ENCODE data around the gene DYNC1LI2.

GRCh38 chr16:66728117-66728787 lies 23.2 kb downstream of the DYNC1LI2 start:
- TF ChIP-seq CTCF (IDR thresholded peaks at IDR 0.05; ENCODE audit: low read depth, low read length, poor library complexity, severe bottlenecking) (peak; percentile 74), EZH2phosphoT487 (IDR thresholded peaks at IDR 0.05; ENCODE audit: borderline replicate concordance, low read length) (no peak)
